Metanephros (tissue), 2 donors: ENCODE results near the gene TMEM165. TPM values are rescaled to one million over a fixed set of nuclear protein-coding genes. Genes with fewer than 3 reads are reported as not detected.

Experiments
- small RNA-seq: library from RNA; depleted of rRNA; stranded (forward); fragments of <200 nt; gene quantifications from one replicate; pipeline ENCODE3, GENCODE V24; 2014; ENCODE audit warnings: low replicate concordance
- total RNA-seq: library from RNA; depleted of rRNA; stranded (reverse); fragments of >200 nt; gene quantifications from one replicate; pipeline ENCODE4 v1.2.3, GENCODE V29; 2014

The TMEM165 gene, protein sequence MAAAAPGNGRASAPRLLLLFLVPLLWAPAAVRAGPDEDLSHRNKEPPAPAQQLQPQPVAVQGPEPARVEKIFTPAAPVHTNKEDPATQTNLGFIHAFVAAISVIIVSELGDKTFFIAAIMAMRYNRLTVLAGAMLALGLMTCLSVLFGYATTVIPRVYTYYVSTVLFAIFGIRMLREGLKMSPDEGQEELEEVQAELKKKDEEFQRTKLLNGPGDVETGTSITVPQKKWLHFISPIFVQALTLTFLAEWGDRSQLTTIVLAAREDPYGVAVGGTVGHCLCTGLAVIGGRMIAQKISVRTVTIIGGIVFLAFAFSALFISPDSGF
- 88.3 TPM for total RNA-seq

DNA sequence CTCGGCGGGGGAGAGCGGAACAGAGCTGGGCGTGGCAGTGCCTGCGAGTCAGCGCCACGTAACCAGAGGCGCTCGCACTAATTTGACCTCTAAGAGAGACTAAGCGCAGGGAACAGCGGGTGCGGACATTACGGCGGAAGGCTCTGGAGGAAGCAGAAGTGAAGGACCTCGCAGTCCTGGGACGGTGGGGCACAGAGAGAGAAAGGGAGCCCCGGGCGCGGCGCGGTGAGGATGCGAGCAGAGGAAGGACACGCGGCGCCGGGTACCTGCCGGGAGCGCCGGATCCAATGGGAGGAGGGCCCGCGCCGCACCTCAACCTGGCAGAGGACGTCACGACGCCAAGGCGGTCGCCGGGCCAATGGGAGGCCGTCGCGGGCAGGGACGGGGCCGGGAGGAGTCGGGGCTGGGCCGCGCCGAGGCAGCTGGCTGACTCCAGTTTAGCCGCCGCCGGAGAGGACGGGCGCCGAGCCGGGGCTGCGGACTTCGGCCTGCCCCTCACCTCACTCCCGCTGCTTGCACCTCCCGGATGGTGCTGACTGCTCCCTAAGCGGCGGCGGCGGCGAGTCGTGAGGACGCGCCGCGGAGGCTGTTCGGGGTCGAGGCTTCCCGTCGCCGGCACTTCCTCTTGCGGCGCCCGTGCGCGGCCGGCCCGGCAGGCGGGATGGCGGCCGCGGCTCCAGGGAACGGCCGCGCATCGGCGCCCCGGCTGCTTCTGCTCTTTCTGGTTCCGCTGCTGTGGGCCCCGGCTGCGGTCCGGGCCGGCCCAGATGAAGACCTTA, at the start of gene TMEM165:
Gene TMEM165, plus strand, starts transcription at position 429 of the 779 bp plus-strand sequence. Its CDS starts 233 bp downstream, at position 662.

DNA sequence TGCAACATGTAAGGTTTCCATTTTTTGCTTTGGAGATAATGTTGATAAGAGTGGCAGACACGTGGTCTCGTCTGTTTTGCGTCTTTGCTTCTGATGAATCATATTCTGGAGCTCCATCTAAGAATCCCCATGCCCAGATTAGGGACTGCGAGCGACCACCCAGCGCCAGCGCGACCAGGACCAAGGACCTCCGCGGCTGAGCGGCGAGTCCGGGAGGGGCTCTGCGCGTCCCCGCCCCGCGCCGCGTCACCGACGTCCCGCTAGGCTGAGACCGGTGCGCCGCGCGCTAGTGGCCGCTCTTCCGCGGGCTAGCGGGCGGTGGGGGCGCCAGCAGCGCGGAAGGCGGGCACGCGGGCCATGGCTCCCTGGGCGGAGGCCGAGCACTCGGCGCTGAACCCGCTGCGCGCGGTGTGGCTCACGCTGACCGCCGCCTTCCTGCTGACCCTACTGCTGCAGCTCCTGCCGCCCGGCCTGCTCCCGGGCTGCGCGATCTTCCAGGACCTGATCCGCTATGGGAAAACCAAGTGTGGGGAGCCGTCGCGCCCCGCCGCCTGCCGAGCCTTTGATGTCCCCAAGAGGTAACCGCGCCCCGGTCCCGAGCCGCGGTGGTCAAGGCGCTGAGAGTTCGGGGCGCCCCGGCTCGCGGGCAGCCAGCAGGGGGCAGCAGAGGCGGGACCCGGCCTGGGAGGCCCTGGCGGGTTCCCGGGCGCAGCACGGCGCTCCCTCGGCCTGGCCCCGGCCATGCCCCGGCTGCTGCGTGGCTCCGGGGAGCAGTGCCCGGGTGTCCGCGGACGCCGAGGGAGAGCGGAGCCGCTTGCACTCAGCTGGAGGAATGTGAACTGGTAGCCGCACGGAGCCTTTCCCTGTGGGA, 49.5 kb upstream of the TMEM165 start, which contains the start of gene SRD5A3:
Gene SRD5A3, plus strand, starts transcription at position 263 of the 871 bp plus-strand sequence. Its CDS starts 95 bp downstream, at position 358.

Small RNAs within 50 kb of the gene (small RNA-seq; reads per million reads assigned to genes)
- gene RF00019: not detected

Other genes with a start within 250 kb of the TMEM165 start
- gene SRD5A3, start 49.7 kb upstream of the TMEM165 start, total RNA-seq: 6.5 TPM
- gene CLOCK, start 151.0 kb downstream of the TMEM165 start, total RNA-seq: 20.3 TPM
- gene PDCL2, start 196.3 kb downstream of the TMEM165 start, total RNA-seq: not detected
- 5.1 TPM for gene NMU, start 240.3 kb downstream of the TMEM165 start, total RNA-seq